Right lobe of liver (tissue), 4 donors: Measurements from ENCODE around the gene ZYG11A.

Source experiments
- POLR2A ChIP-seq: fragments of 450-650 bp; IDR thresholded peaks from one replicate; pipeline ENCODE4 v1.6.1; 2017; ENCODE audit warnings: antibody characterized with exemption, mild to moderate bottlenecking
- TF ChIP-seq, protein P1 (sequence below), 4 donors: fragments of 200-600 bp in 3 of 4; fragments of 450-650 bp in 1 of 4; IDR thresholded peaks; one replicate each; pipeline versions ENCODE4 v1.5.1 to v1.8.0; 2016 to 2022; ENCODE audit warnings: antibody characterized with exemption in 4 of 4, mild to moderate bottlenecking in 2 of 4
- donor health status: DM: no; HTN: no; CAD: no.
- donor health status: DM: no; HTN: no; CAD: no.
- donor health status: DM: no; HTN: yes; CAD: no.

DNA sequence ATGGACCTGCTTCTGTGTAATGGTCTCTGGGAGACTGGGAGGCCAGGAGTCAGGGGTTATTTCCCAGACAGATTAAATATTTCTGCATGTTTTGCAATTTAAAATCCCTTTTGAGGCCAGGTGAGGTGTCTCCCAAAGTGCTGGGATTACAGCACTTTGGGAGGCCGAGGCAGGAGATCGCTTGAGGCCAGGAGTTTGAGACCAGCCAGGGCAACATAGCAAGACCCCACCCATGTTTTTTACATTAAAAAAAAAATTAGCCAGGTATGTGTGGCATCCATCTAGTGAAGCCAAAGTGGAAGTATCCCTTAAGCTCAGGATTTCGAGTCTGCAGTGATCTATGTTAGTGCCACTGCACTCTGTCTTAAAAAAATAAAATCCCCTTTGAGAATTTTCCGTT, 44.9 kb downstream of the ZYG11A start:
- TF ChIP-seq, protein P1, sequence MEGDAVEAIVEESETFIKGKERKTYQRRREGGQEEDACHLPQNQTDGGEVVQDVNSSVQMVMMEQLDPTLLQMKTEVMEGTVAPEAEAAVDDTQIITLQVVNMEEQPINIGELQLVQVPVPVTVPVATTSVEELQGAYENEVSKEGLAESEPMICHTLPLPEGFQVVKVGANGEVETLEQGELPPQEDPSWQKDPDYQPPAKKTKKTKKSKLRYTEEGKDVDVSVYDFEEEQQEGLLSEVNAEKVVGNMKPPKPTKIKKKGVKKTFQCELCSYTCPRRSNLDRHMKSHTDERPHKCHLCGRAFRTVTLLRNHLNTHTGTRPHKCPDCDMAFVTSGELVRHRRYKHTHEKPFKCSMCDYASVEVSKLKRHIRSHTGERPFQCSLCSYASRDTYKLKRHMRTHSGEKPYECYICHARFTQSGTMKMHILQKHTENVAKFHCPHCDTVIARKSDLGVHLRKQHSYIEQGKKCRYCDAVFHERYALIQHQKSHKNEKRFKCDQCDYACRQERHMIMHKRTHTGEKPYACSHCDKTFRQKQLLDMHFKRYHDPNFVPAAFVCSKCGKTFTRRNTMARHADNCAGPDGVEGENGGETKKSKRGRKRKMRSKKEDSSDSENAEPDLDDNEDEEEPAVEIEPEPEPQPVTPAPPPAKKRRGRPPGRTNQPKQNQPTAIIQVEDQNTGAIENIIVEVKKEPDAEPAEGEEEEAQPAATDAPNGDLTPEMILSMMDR (IDR thresholded peaks at IDR 0.05), result no peak
- no peak for TF ChIP-seq POLR2A
